Common myeloid progenitor, CD34-positive (primary cell): Measurements from ENCODE around the gene MEP1B.

ENCODE experiments used
- CTCF ChIA-PET: fragments of 350-600 bp; sonication (Branson Sonifier 250); formaldehyde crosslinking; loops from one replicate; lab custom pipeline; 2021; ENCODE audit warnings: antibody characterized with exemption; lab: Charles Lee
- POLR2A ChIA-PET: fragments of 350-600 bp; sonication (Branson Sonifier 250); formaldehyde crosslinking; loops from one replicate; lab custom pipeline; 2021; ENCODE audit warnings: antibody characterized with exemption; lab: Charles Lee
- DNase-seq, 3 donors: peaks; one replicate each; pipeline versions ENCODE4 v3.0.0 to v3.0.0-alpha.2; 2013
- H3K27ac ChIP-seq, 2 experiments: 1 replicate in 1 of 2; 2 replicates in 1 of 2; pipeline ENCODE4 v1.7.0; 2013; ENCODE audit warnings: inconsistent platforms in 2 of 2, low read length in 2 of 2, mild to moderate bottlenecking in 2 of 2, low read depth in 1 of 2, moderate library complexity in 1 of 2; ENCODE audit not compliant: severe bottlenecking in 2 of 2, insufficient read depth in 1 of 2, poor library complexity in 1 of 2
- H3K27me3 ChIP-seq, 5 experiments: replicated peaks in 2 of 5; 1 replicate in 3 of 5; 2 replicates in 2 of 5; pipeline versions ENCODE4 v1.6.1 to v1.7.0; 2013; ENCODE audit warnings: low read length in 4 of 5, mild to moderate bottlenecking in 2 of 5, moderate library complexity in 2 of 5, inconsistent platforms in 1 of 5; ENCODE audit not compliant: insufficient read depth in 5 of 5, control insufficient read depth in 4 of 5
- H3K36me3 ChIP-seq, 4 experiments: 1 replicate in 2 of 4; 2 replicates in 2 of 4; pipeline versions ENCODE4 v1.6.1 to v1.7.0; 2013; ENCODE audit warnings: low read length in 3 of 4, control low read depth in 1 of 4, mild to moderate bottlenecking in 1 of 4; ENCODE audit not compliant: control insufficient read depth in 4 of 4, insufficient read depth in 4 of 4
- H3K4me1 ChIP-seq, 4 experiments: 1 replicate in 3 of 4; 2 replicates in 1 of 4; pipeline versions ENCODE4 v1.6.1 to v1.7.1; 2013; ENCODE audit warnings: low read length in 3 of 4, mild to moderate bottlenecking in 3 of 4, control low read depth in 1 of 4, inconsistent platforms in 1 of 4, moderate library complexity in 1 of 4; ENCODE audit not compliant: control insufficient read depth in 4 of 4, insufficient read depth in 4 of 4; ENCODE audit errors: control extremely low read depth in 1 of 4
- H3K4me3 ChIP-seq, 7 experiments: 1 replicate in 4 of 7; 2 replicates in 3 of 7; pipeline versions ENCODE4 v1.5.1 to v1.7.0; 2013; ENCODE audit warnings: mild to moderate bottlenecking in 7 of 7, low read length in 6 of 7, moderate library complexity in 6 of 7, inconsistent platforms in 2 of 7, low read depth in 2 of 7, control low read depth in 1 of 7; ENCODE audit not compliant: insufficient read depth in 4 of 7, control insufficient read depth in 1 of 7; ENCODE audit errors: extremely low read depth in 1 of 7
- H3K9me3 ChIP-seq, 5 experiments: 1 replicate in 4 of 5; 2 replicates in 1 of 5; pipeline versions ENCODE4 v1.6.1 to v1.7.1; 2013; ENCODE audit warnings: low read length in 4 of 5, mild to moderate bottlenecking in 2 of 5, inconsistent platforms in 1 of 5, low read depth in 1 of 5, moderate library complexity in 1 of 5; ENCODE audit not compliant: control insufficient read depth in 4 of 5, insufficient read depth in 2 of 5; ENCODE audit errors: control extremely low read depth in 1 of 5
- WGBS: methylation state at CpG from one replicate; pipeline ENCODE4 v1.1.5; 2013; ENCODE audit not compliant: insufficient coverage; 5-methylcytosine and 5-hydroxymethylcytosine counted together

MEP1B gene

DNA sequence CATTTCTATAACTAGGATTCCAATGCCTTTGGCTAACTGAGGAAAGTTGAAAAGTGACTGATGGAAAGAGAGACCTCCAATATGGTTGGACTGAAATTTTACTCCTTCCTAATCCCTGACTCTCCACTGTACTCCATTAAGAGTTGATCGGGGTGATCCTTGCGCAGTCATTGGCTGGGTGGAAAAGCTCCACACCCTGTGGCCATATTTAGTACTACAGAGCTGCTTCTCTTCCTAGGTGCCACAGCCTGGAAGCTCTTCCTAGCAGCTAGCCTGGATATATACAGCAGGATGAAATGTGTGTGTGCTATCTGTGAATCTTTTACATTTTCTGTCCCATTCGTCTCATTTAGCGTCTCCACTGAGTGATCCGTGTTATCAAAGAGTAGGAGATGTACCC, 71.2 kb downstream of the MEP1B start:
- no peaks in the 10 kb centered on the region for H3K27me3 ChIP-seq
- no peaks in the 10 kb centered on the region for H3K9me3 ChIP-seq
- no peak for DNase-seq
- ChIA-PET POLR2A (no interaction called here), CTCF (interaction anchor here (0.6 to 3.1 kb wide), 5 partner anchors 11 to 389 kb away, joined by 3 to 17 read pairs (median 4); no protein-coding TSS in a partner anchor)
- no peaks in the 10 kb centered on the region for H3K36me3 ChIP-seq
- H3K27ac ChIP-seq = no peak overlapping the region
- 85% methylated on average over 4 of the region's 5 CpGs for WGBS
- peaks cover 8 to 27% (median 20%) of the 10 kb centered on the region in 4 experiments for H3K4me1 ChIP-seq
- no peak overlapping the region for H3K4me3 ChIP-seq

- ChIA-PET POLR2A (interaction anchor here (0.6 kb wide), 1 partner anchor 50 kb away, joined by 3 read pairs; no protein-coding TSS in a partner anchor), CTCF (interaction anchor here (1.6 to 3.1 kb wide), 2 partner anchors 10 to 28 kb away, joined by 3 to 17 read pairs; no protein-coding TSS in a partner anchor)
- DNase-seq = no peak
- Histone ChIP-seq H3K36me3 (no peaks in the 10 kb centered on the region), H3K4me1 (peaks cover 8 to 17% (median 11%) of the 10 kb centered on the region in 4 experiments), H3K9me3 (no peaks in the 10 kb centered on the region), H3K4me3 (no peak overlapping the region), H3K27me3 (no peaks in the 10 kb centered on the region), H3K27ac (no peak overlapping the region)
- WGBS = 100% methylated on average over 1 of the region's 1 CpG
Observed at GRCh38 chr18:32262092-32262491, 72.3 kb downstream of the MEP1B start.

DNA sequence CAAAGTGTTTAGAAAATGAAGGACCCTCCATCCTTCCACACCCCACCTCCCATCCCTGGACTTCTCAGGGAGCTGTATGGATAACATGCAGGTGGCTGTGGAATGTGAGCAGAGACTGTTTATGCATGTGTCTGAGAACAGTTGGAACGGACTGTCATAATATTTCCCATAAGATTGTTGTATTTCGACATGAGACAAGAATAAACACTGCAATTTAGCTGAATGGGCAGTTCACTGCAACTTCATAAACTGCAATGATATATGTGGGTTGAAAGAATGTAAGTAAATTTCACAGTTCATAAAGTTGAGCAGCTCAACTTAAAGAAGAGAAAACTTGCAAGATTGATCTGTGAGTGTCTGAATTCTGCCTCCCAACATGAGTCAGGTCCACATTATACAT, 74.6 kb downstream of the MEP1B start:
- peaks cover 0 to 8% (median 0%) of the 10 kb centered on the region in 5 experiments for H3K27me3 ChIP-seq
- POLR2A ChIA-PET = no interaction called here
- H3K27ac ChIP-seq = no peak overlapping the region
- no peaks in the 10 kb centered on the region for H3K4me1 ChIP-seq
- H3K9me3 ChIP-seq = no peaks in the 10 kb centered on the region
- CTCF ChIA-PET = interaction anchor here (1.1 to 1.7 kb wide), 2 partner anchors 8 to 12 kb away, joined by 6 read pairs; no protein-coding TSS in a partner anchor
- no peak overlapping the region for H3K4me3 ChIP-seq
- no peaks in the 10 kb centered on the region for H3K36me3 ChIP-seq
- 100% methylated on average over 2 of the region's 2 CpGs for WGBS
- no peak for DNase-seq

DNA sequence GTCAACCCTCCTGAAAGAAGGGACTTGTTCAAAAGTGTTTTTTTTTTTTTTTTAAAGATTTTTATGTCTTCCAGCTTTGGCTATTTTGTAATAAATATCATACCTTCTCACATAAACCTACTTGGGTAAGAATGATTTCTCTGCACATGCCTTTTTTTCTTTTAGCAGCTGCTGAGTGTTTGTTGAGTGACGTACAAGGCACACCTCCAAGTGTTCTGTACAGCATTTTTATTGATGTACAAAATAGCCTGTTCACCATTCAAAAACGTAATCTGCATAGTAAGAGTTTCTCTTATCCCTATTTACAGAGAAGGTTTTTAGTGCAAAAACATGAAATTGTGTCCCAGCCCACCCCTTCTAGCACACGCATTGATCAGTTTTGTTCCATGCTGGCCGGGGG, 77.6 kb downstream of the MEP1B start:
- Histone ChIP-seq H3K4me1 (no peaks in the 10 kb centered on the region), H3K36me3 (no peaks in the 10 kb centered on the region), H3K27ac (no peak overlapping the region), H3K27me3 (peaks cover 0 to 10% (median 0%) of the 10 kb centered on the region in 5 experiments), H3K9me3 (no peaks in the 10 kb centered on the region), H3K4me3 (no peak overlapping the region)
- CTCF ChIA-PET = no interaction called here
- 96% methylated on average over 3 of the region's 4 CpGs for WGBS
- DNase-seq = no peak
- POLR2A ChIA-PET = no interaction called here
